HepG2 (cell line): ENCODE measurements around the gene NDUFS2. TPM values are rescaled to one million over a fixed set of nuclear protein-coding genes. Genes with fewer than 3 reads are reported as not detected.

ENCODE experiments used
- AHDC1 ChIP-seq: sonication (generic); formaldehyde crosslinking; IDR thresholded peaks from 2 replicates; pipeline ENCODE4 v1.5.1; 2020; ENCODE audit warnings: mild to moderate bottlenecking, missing genetic modification reagents, borderline replicate concordance
- ATF5 ChIP-seq: sonication (generic); formaldehyde crosslinking; IDR thresholded peaks from 2 replicates; pipeline ENCODE4 v1.4.0; 2020; ENCODE audit warnings: mild to moderate bottlenecking, low read depth, missing genetic modification reagents
- GLMP ChIP-seq: sonication (generic); formaldehyde crosslinking; IDR thresholded peaks from 2 replicates; pipeline ENCODE4 v1.9.0; 2021; ENCODE audit warnings: missing genetic modification reagents, mild to moderate bottlenecking, borderline replicate concordance
- GZF1 ChIP-seq: sonication (generic); formaldehyde crosslinking; IDR thresholded peaks from 2 replicates; pipeline ENCODE4 v1.5.1; 2020; ENCODE audit warnings: mild to moderate bottlenecking, missing genetic modification reagents
- HOXA9 ChIP-seq: sonication (generic); formaldehyde crosslinking; IDR thresholded peaks from 2 replicates; pipeline ENCODE4 v1.8.1; 2022; ENCODE audit warnings: missing genetic modification reagents, mild to moderate bottlenecking, moderate library complexity, borderline replicate concordance
- KLF16 ChIP-seq, 2 experiments: sonication (generic) in 1 of 2; formaldehyde crosslinking in 1 of 2; IDR thresholded peaks; 2 replicates each; pipeline versions ENCODE4 v1.6.1 to v1.8.0; 2016 to 2023; ENCODE audit warnings: missing genetic modification reagents in 2 of 2, missing compliant biosample characterization in 1 of 2
- KMT2A ChIP-seq: sonication (generic); formaldehyde crosslinking; IDR thresholded peaks from 2 replicates; pipeline ENCODE4 v1.4.0; 2020; ENCODE audit warnings: missing genetic modification reagents
- LCORL ChIP-seq, 2 experiments: fragments of 450-650 bp in 1 of 2; sonication (generic) in 1 of 2; formaldehyde crosslinking in 1 of 2; IDR thresholded peaks; 2 replicates each; pipeline versions ENCODE4 v1.5.0 to v1.6.1; 2017 to 2020; ENCODE audit warnings: antibody characterized with exemption in 1 of 2, missing genetic modification reagents in 1 of 2
- PAWR ChIP-seq: sonication (generic); formaldehyde crosslinking; IDR thresholded peaks from 2 replicates; pipeline ENCODE4 v1.4.0; 2020; ENCODE audit warnings: missing genetic modification reagents, mild to moderate bottlenecking, borderline replicate concordance
- PRDM4 ChIP-seq: sonication (generic); formaldehyde crosslinking; IDR thresholded peaks from 2 replicates; pipeline ENCODE4 v1.9.0; 2021; ENCODE audit warnings: missing genetic modification reagents, borderline replicate concordance
- SMAD1 ChIP-seq: sonication (generic); formaldehyde crosslinking; IDR thresholded peaks from 2 replicates; pipeline ENCODE4 v1.4.0; 2020; ENCODE audit warnings: missing genetic modification reagents, low read depth, mild to moderate bottlenecking, borderline replicate concordance
- TBL1XR1 ChIP-seq: fragments of 150-350 bp; IDR thresholded peaks from 2 replicates; pipeline ENCODE4 v1.6.1; 2014; ENCODE audit warnings: borderline replicate concordance, low read length; ENCODE audit not compliant: partially characterized antibody
- TCF12 ChIP-seq, 2 experiments: fragments of 450-650 bp in 1 of 2; sonication (generic) in 1 of 2; formaldehyde crosslinking in 1 of 2; IDR thresholded peaks; 2 replicates each; pipeline versions ENCODE4 v1.6.1 to v1.8.0; 2017 to 2022; ENCODE audit warnings: antibody characterized with exemption in 1 of 2, mild to moderate bottlenecking in 1 of 2, missing genetic modification reagents in 1 of 2, moderate library complexity in 1 of 2
- ZFP36 ChIP-seq: fragments of 150-350 bp; IDR thresholded peaks from 2 replicates; pipeline ENCODE4 v1.6.1; 2018; ENCODE audit warnings: borderline replicate concordance, low read length, low read depth; ENCODE audit not compliant: partially characterized antibody
- ZNF383 ChIP-seq: sonication (generic); formaldehyde crosslinking; IDR thresholded peaks from 2 replicates; pipeline ENCODE4 v1.4.0; 2020; ENCODE audit warnings: missing genetic modification reagents, mild to moderate bottlenecking, borderline replicate concordance
- ZNF567 ChIP-seq: sonication (generic); formaldehyde crosslinking; IDR thresholded peaks from 2 replicates; pipeline ENCODE4 v1.8.1; 2023; ENCODE audit warnings: mild to moderate bottlenecking, missing genetic modification reagents, borderline replicate concordance
- ZNF572 ChIP-seq: sonication (generic); formaldehyde crosslinking; IDR thresholded peaks from 2 replicates; pipeline ENCODE4 v1.5.1; 2020; ENCODE audit warnings: mild to moderate bottlenecking, missing genetic modification reagents
- polyA plus RNA-seq, 8 experiments: library from polyadenylated mRNA; depleted of rRNA in 3 of 8; stranded (reverse) in 7 of 8; unstranded in 1 of 8; fragments of >200 nt; fragmentation: Illumina TruSeq in 4 of 8; extraction: Trizol in 4 of 8; gene quantifications; 2 replicates each; pipeline versions ENCODE4 v1.2.1 to v1.2.3, GENCODE V29; 2011 to 2016; ENCODE audit warnings: low read depth in 4 of 8, missing spikeins in 1 of 8, mixed read lengths in 1 of 8; ENCODE audit not compliant: insufficient read depth in 1 of 8
- total RNA-seq, 5 experiments: library from RNA; depleted of rRNA; stranded (reverse); fragments of >200 nt; fragmentation: Illumina TruSeq; extraction: Trizol; gene quantifications; 2 replicates each; pipeline ENCODE4 v1.2.3, GENCODE V29; 2016; ENCODE audit warnings: low read depth in 1 of 5

Gene NDUFS2
- total and polyA plus RNA-seq, 2 of the 13 experiments (the other 11 are each of a cell fraction or from before 2014, with no cell fraction given), result 89.9 to 118 TPM

GRCh38 chr1:161153682-161154337 is 48.4 kb upstream of the NDUFS2 start, which contains the start of gene UFC1 (continued):
- no peak for TF ChIP-seq ZNF383
- TF ChIP-seq HOXA9 (CRISPR knock-in tag), result 0 out of 2 replicates have a peak, but pooled peaks have one; percentile 42
- no peak for TF ChIP-seq GLMP (CRISPR knock-in tag)
- peak; percentile 59; the same call in 1 of the 2 replicates for TF ChIP-seq KMT2A (CRISPR knock-in tag)
- TF ChIP-seq ATF5, result 0 out of 2 replicates have a peak, but pooled peaks have one; percentile 23
- no peak for TF ChIP-seq ZFP36
- no peak for TF ChIP-seq TBL1XR1
- no peak for TF ChIP-seq SMAD1
- no peak for TF ChIP-seq AHDC1 (CRISPR knock-in tag)
- peak; percentile 36; the same call in 1 of the 2 replicates for TF ChIP-seq LCORL (IDR thresholded peaks at IDR 0.05)
- peak; percentile 61 for TF ChIP-seq LCORL (CRISPR knock-in tag; IDR thresholded peaks at IDR 0.05)
- no peak for TF ChIP-seq PRDM4
- peak in 1 of 2 experiments; percentile 70; a peak in 1 of 4 replicates for TF ChIP-seq KLF16 (CRISPR knock-in tag; IDR thresholded peaks at IDR 0.05)
- no peak for TF ChIP-seq ZNF567 (CRISPR knock-in tag)
- 0 out of 2 replicates have a peak, but pooled peaks have one; percentile 6 for TF ChIP-seq GZF1 (CRISPR knock-in tag)
- TF ChIP-seq TCF12 (IDR thresholded peaks at IDR 0.05), result no peak
- no peak for TF ChIP-seq TCF12 (CRISPR knock-in tag; IDR thresholded peaks at IDR 0.05)
- TF ChIP-seq PAWR (CRISPR knock-in tag), result no peak
- no peak for TF ChIP-seq ZNF572 (CRISPR knock-in tag)
